ENCODE measurements around the gene TSPO.

DNA sequence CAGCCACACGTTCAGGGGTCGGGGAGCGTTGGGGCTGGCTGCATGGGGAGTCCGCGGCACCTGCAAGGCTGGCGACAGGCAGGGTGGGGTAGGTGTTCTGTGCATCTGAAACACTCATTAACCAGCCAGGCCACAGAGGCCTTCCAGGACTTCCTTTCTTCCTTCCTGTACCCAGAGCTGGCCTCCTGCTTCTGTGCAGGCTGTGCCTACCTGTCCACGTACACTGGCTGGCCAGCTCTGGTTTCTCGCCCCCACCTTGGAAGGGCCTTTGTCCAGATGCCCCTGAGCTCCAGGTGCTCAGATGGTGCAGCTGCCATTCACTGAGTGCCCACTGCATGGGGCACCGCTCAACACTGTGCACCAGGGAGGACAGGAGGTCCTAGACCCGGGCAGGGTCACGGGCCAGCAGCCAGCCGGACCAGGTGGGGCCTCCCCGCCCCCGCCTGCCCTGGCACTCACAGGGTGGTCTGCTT is 19.7 kb downstream of the TSPO start:
- TF ChIP-seq CTCF (IDR thresholded peaks at IDR 0.05; ENCODE audit: insufficient read depth, low read depth, low read length) (no peak), EZH2 (IDR thresholded peaks at IDR 0.05; ENCODE audit: insufficient read depth, low read length) (no peak)
